Measurements from ENCODE around the gene NDUFS5. TPM values are rescaled to one million over a fixed set of nuclear protein-coding genes. Genes with fewer than 3 reads are reported as not detected.
A peak's percentile ranks its signal among the peaks of the same experiment; 100 is the strongest.

Gene NDUFS5
- polyA plus RNA-seq, 2 of the 4 experiments (the other 2 are of a cell fraction), result 540 to 711 TPM

- H3K9me3 ChIP-seq, result no peaks in the 10 kb centered on the region
- no peak for TF ChIP-seq ZNF302 (CRISPR knock-in tag; IDR thresholded peaks at IDR 0.05)
- TF ChIP-seq ATOH8 (CRISPR knock-in tag; IDR thresholded peaks at IDR 0.05; ENCODE audit: low read depth), result no peak
- no peak for TF ChIP-seq NR3C1 (IDR thresholded peaks at IDR 0.05)
- no peak for TF ChIP-seq RFX5 (IDR thresholded peaks at IDR 0.05)
- no peak for TF ChIP-seq ESRRA (IDR thresholded peaks at IDR 0.05; ENCODE audit: borderline replicate concordance, low read length)
- TF ChIP-seq HOXA7 (CRISPR knock-in tag; IDR thresholded peaks at IDR 0.05), result no peak
- TF ChIP-seq POLR2A (IDR thresholded peaks at IDR 0.05; ENCODE audit: low read length), result no peak
- no peak for TF ChIP-seq POLR2AphosphoS2 (conservative IDR thresholded peaks at IDR 0.05; ENCODE audit: low read length)
- no peak for TF ChIP-seq RCOR1 (IDR thresholded peaks at IDR 0.05; ENCODE audit: low read depth, low read length)
- TF ChIP-seq, protein P1, sequence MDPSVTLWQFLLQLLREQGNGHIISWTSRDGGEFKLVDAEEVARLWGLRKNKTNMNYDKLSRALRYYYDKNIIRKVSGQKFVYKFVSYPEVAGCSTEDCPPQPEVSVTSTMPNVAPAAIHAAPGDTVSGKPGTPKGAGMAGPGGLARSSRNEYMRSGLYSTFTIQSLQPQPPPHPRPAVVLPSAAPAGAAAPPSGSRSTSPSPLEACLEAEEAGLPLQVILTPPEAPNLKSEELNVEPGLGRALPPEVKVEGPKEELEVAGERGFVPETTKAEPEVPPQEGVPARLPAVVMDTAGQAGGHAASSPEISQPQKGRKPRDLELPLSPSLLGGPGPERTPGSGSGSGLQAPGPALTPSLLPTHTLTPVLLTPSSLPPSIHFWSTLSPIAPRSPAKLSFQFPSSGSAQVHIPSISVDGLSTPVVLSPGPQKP (IDR thresholded peaks at IDR 0.05; ENCODE audit: low read depth, low read length), result no peak
- CTCF ChIA-PET, result interaction anchor here (1.0 to 4.1 kb wide), 4 partner anchors 11 to 32 kb away, joined by 3 to 25 read pairs (median 4); no protein-coding TSS in a partner anchor
- FAIRE-seq (no peak), DNase-seq (ENCODE audit: low read depth in 1 of 2, low spot score in 1 of 2) (no peak), ATAC-seq (peak; percentile 35 to 59; a peak in 5 of 6 replicates)
- 58% methylated on average over 14 of the region's 35 CpGs for WGBS (ENCODE audit: missing lambda C conversion rate)
- POLR2A ChIA-PET, result no interaction called here
- H3K27ac ChIP-seq, result peak overlapping the region in 1 of 2 experiments; percentile 81; a peak in 4 of 6 replicates
- 0 out of 3 replicates have a peak, but pooled peaks cover 7% of the 10 kb centered on the region for H3K4me1 ChIP-seq
- H3K4me3 ChIP-seq, result peak overlapping the region; percentile 52
- peak overlapping the region; percentile 93 for H3K4me2 ChIP-seq
Observed at GRCh38 chr1:39080831-39081270, 54.7 kb downstream of the NDUFS5 start.

GRCh38 chr1:39081271-39082009, 55.3 kb downstream of the NDUFS5 start:
- ATAC-seq, result peak; percentile 59 to 65
- Histone ChIP-seq H3K4me2 (peak overlapping the region; percentile 93), H3K4me3 (peak overlapping the region; percentile 52), H3K4me1 (0 out of 3 replicates have a peak, but pooled peaks cover 3% of the 10 kb centered on the region), H3K27ac (peak overlapping the region; percentile 1 to 81; a peak in 4 of 6 replicates), H3K9me3 (no peaks in the 10 kb centered on the region)
- WGBS (ENCODE audit: missing lambda C conversion rate), result no CpG with 5 or more reads among the region's 105 CpGs
- TF ChIP-seq ZSCAN20 (CRISPR knock-in tag; IDR thresholded peaks at IDR 0.05), result no peak
- TF ChIP-seq HDAC2 (IDR thresholded peaks at IDR 0.05), result no peak
- TF ChIP-seq HOXB5 (CRISPR knock-in tag; IDR thresholded peaks at IDR 0.05), result 0 out of 2 replicates have a peak, but pooled peaks have one; percentile 36
- TF ChIP-seq TP53 (CRISPR knock-in tag; IDR thresholded peaks at IDR 0.05), result no peak
- no peak for TF ChIP-seq RARB (CRISPR knock-in tag; IDR thresholded peaks at IDR 0.05)
- CTCF ChIA-PET, result interaction anchor here (1.0 to 4.1 kb wide), 5 partner anchors 11 to 458 kb away, joined by 3 to 25 read pairs (median 4); no protein-coding TSS in a partner anchor
- FAIRE-seq, result no peak
- POLR2A ChIA-PET, result no interaction called here
- no peak for DNase-seq (ENCODE audit: low read depth in 1 of 2, low spot score in 1 of 2)

GRCh38 chr1:39082010-39082799, 56.1 kb downstream of the NDUFS5 start:
- H3K4me3 ChIP-seq, result peak overlapping the region; percentile 52
- ChIA-PET CTCF (interaction anchor here (0.7 to 4.1 kb wide), 4 partner anchors 10 to 457 kb away, joined by 3 to 25 read pairs (median 4); no protein-coding TSS in a partner anchor), POLR2A (no interaction called here)
- WGBS (ENCODE audit: missing lambda C conversion rate), result 86% methylated on average over 13 of the region's 29 CpGs
- ATAC-seq (no peak), DNase-seq (ENCODE audit: low read depth in 1 of 2, low spot score in 1 of 2) (no peak), FAIRE-seq (no peak)
- H3K4me2 ChIP-seq, result peak overlapping the region; percentile 93
- 0 out of 3 replicates have a peak, but pooled peaks cover 3% of the 10 kb centered on the region for H3K4me1 ChIP-seq
- no peaks in the 10 kb centered on the region for H3K9me3 ChIP-seq
- TF ChIP-seq, protein P2, sequence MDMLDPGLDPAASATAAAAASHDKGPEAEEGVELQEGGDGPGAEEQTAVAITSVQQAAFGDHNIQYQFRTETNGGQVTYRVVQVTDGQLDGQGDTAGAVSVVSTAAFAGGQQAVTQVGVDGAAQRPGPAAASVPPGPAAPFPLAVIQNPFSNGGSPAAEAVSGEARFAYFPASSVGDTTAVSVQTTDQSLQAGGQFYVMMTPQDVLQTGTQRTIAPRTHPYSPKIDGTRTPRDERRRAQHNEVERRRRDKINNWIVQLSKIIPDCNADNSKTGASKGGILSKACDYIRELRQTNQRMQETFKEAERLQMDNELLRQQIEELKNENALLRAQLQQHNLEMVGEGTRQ (IDR thresholded peaks at IDR 0.05), result no peak
- TF ChIP-seq HEYL (CRISPR knock-in tag; IDR thresholded peaks at IDR 0.05) (no peak), ZFP36 (IDR thresholded peaks at IDR 0.05; ENCODE audit: borderline replicate concordance, partially characterized antibody) (no peak), CTCF (IDR thresholded peaks at IDR 0.05) (no peak), FOXS1 (CRISPR knock-in tag; IDR thresholded peaks at IDR 0.05) (no peak), ZC3H11A (IDR thresholded peaks at IDR 0.05) (no peak)
- H3K27ac ChIP-seq, result peak overlapping the region in 1 of 2 experiments; percentile 81; a peak in 3 of 6 replicates
